Endothelial cell of umbilical vein (primary cell): ENCODE data around the gene BMERB1. TPM values are rescaled to one million over a fixed set of nuclear protein-coding genes. Genes with fewer than 3 reads are reported as not detected.

ENCODE experiments used
- BruUV-seq: library from RNA; stranded (reverse); fragments of 400-500 nt; replicated peaks from 2 replicates; lab custom pipeline; 2021; lab: Mats Ljungman, UMichigan
- CTCF ChIA-PET: fragments of 300-600, 350-600 bp; sonication (Branson Sonifier 250); formaldehyde crosslinking; loops from one replicate; lab custom pipeline; 2021; ENCODE audit warnings: antibody characterized with exemption, inconsistent platforms; lab: Charles Lee
- POLR2A ChIA-PET: fragments of 300-600, 350-600 bp; sonication (Branson Sonifier 250); formaldehyde crosslinking; loops from one replicate; lab custom pipeline; 2021; ENCODE audit warnings: antibody characterized with exemption, inconsistent platforms; lab: Charles Lee
- DNase-seq: peaks from one replicate; pipeline ENCODE4 v3.0.0-alpha.2; 2011; ENCODE audit warnings: low read depth, low spot score
- FAIRE-seq: peaks from 2 replicates; lab custom pipeline; 2011; peaks lifted over from hg19 to GRCh38; lab: Jason Lieb, UNC
- H2AFZ ChIP-seq: 2 replicates; pipeline ENCODE4 v1.6.0; 2012; ENCODE audit warnings: low read depth, low read length, control low read depth, inconsistent platforms
- H3K27ac ChIP-seq: 2 replicates; pipeline ENCODE4 v1.5.1; 2011; ENCODE audit warnings: low read depth, mild to moderate bottlenecking, control low read depth, low read length, moderate library complexity; ENCODE audit not compliant: insufficient read depth
- H3K27me3 ChIP-seq, 2 experiments: 2 replicates each; pipeline versions ENCODE4 v1.6.0 to v1.6.1; 2011; ENCODE audit warnings: low read length in 2 of 2, mixed read lengths in 1 of 2; ENCODE audit not compliant: control insufficient read depth in 2 of 2, insufficient read depth in 2 of 2
- H3K36me3 ChIP-seq, 2 experiments: 2 replicates in 1 of 2; 3 replicates in 1 of 2; pipeline ENCODE4 v1.5.1; 2011; ENCODE audit warnings: low read length in 2 of 2, mild to moderate bottlenecking in 1 of 2, moderate library complexity in 1 of 2; ENCODE audit not compliant: control insufficient read depth in 2 of 2, insufficient read depth in 2 of 2; ENCODE audit errors: extremely low read depth in 1 of 2
- H3K4me1 ChIP-seq: 3 replicates; pipeline ENCODE4 v1.5.1; 2011; ENCODE audit warnings: mild to moderate bottlenecking, low read length; ENCODE audit not compliant: control insufficient read depth, insufficient read depth; ENCODE audit errors: extremely low read depth
- H3K4me2 ChIP-seq: 2 replicates; pipeline ENCODE4 v1.6.1; 2011; ENCODE audit warnings: low read length, control low read depth, mixed read lengths; ENCODE audit not compliant: insufficient read depth
- H3K4me3 ChIP-seq, 3 experiments: fragments of 200-600 bp in 1 of 3; sonication (generic), shearing (Covaris generic) in 1 of 3; replicated peaks in 1 of 3; 2 replicates each; pipeline ENCODE4 v1.5.1; 2011 to 2016; ENCODE audit warnings: control low read depth in 3 of 3, low read length in 3 of 3, mild to moderate bottlenecking in 2 of 3, inconsistent platforms in 1 of 3, low read depth in 1 of 3, moderate library complexity in 1 of 3; ENCODE audit not compliant: insufficient read depth in 1 of 3
- H3K79me2 ChIP-seq: 2 replicates; pipeline ENCODE4 v1.6.0; 2012; ENCODE audit warnings: low read length, inconsistent platforms; ENCODE audit not compliant: control insufficient read depth, insufficient read depth
- H3K9ac ChIP-seq: replicated peaks from 2 replicates; pipeline ENCODE3; 2011; ENCODE audit warnings: low read length, control low read depth; ENCODE audit not compliant: insufficient read depth; ENCODE audit errors: extremely low read depth
- H3K9me1 ChIP-seq: replicated peaks from 3 replicates; pipeline ENCODE4 v1.6.0; 2011; ENCODE audit warnings: mild to moderate bottlenecking, low read length; ENCODE audit not compliant: control insufficient read depth, insufficient read depth; ENCODE audit errors: extremely low read depth
- H3K9me3 ChIP-seq: replicated peaks from 2 replicates; pipeline ENCODE4 v1.5.1; 2012; ENCODE audit warnings: low read length, inconsistent platforms; ENCODE audit not compliant: control insufficient read depth, insufficient read depth
- H4K20me1 ChIP-seq: replicated peaks from 2 replicates; pipeline ENCODE3; 2011; ENCODE audit warnings: mild to moderate bottlenecking, low read length; ENCODE audit not compliant: control insufficient read depth, insufficient read depth; ENCODE audit errors: extremely low read depth
- EZH2 ChIP-seq: IDR thresholded peaks from 2 replicates; pipeline ENCODE4 v1.6.1; 2012; ENCODE audit warnings: borderline replicate concordance, low read depth, mild to moderate bottlenecking, moderate library complexity, low read length, inconsistent platforms; ENCODE audit not compliant: severe bottlenecking
- FOS ChIP-seq: IDR thresholded peaks from 2 replicates; pipeline ENCODE4 v1.6.1; 2011; ENCODE audit warnings: mild to moderate bottlenecking, low read length, moderate library complexity, borderline replicate concordance; ENCODE audit not compliant: insufficient read depth
- GATA2 ChIP-seq: IDR thresholded peaks from 2 replicates; pipeline ENCODE4 v1.7.0; 2011; ENCODE audit warnings: low read depth, mild to moderate bottlenecking, moderate library complexity, mixed read lengths, low read length; ENCODE audit not compliant: insufficient read length, insufficient read depth
- JUN ChIP-seq: IDR thresholded peaks from 2 replicates; pipeline ENCODE4 v1.6.1; 2011; ENCODE audit warnings: borderline replicate concordance, low read depth; ENCODE audit not compliant: insufficient read length, insufficient read depth
- MYC ChIP-seq: IDR thresholded peaks from one replicate; pipeline ENCODE4 v1.6.1; 2011; ENCODE audit warnings: mild to moderate bottlenecking, low read depth, low read length
- POLR2A ChIP-seq: IDR thresholded peaks from 2 replicates; pipeline ENCODE4 v1.6.1; 2012; ENCODE audit warnings: low read depth, mild to moderate bottlenecking, control low read depth, low read length
- POLR2AphosphoS5 ChIP-seq: IDR thresholded peaks from 2 replicates; pipeline ENCODE4 v1.6.1; 2012; ENCODE audit warnings: low read depth, mild to moderate bottlenecking, control low read depth, low read length, moderate library complexity; ENCODE audit not compliant: insufficient read depth
- dilution Hi-C: fragments of 300-500 bp; cut with MboI; formaldehyde crosslinking; loops from one replicate; pipeline ENCODE4 v1.15.0; 2019; ENCODE audit warnings: low sequenced_read_pairs; ENCODE audit not compliant: extremely low pct_ligation_motif_present
- intact Hi-C: fragments of 100-400 bp; cut with micrococcal nuclease; formaldehyde crosslinking; loops from one replicate; pipeline ENCODE4 v1.10.0; 2022
- polyA plus RNA-seq, 4 experiments: library from polyadenylated mRNA; depleted of rRNA in 3 of 4; stranded (reverse) in 3 of 4; unstranded in 1 of 4; fragments of >200 nt; gene quantifications; 2 replicates each; pipeline versions ENCODE4 v1.2.1 to v1.2.3, GENCODE V29; 2011 to 2012; ENCODE audit warnings: missing spikeins in 1 of 4
- total RNA-seq: library from RNA; stranded (reverse); gene quantifications from 2 replicates; pipeline ENCODE4 v1.2.3, GENCODE V29; 2021
- TF ChIP-seq, protein P1 (sequence below): IDR thresholded peaks from 2 replicates; pipeline ENCODE4 v1.6.1; 2011; ENCODE audit not compliant: insufficient read depth, insufficient read length
- TF ChIP-seq, protein P2 (sequence below), 2 donors: IDR thresholded peaks; 1 replicate in 1 of 2; 2 replicates in 1 of 2; pipeline ENCODE4 v1.5.1; 2011; ENCODE audit warnings: low read length in 2 of 2, mild to moderate bottlenecking in 2 of 2, moderate library complexity in 2 of 2, control low read depth in 1 of 2, inconsistent platforms in 1 of 2, low read depth in 1 of 2; ENCODE audit not compliant: insufficient read depth in 1 of 2; ENCODE audit errors: extremely low read depth in 1 of 2

Gene BMERB1
- total and polyA plus RNA-seq, 2 donors (not counting 3 experiments of a cell fraction or from before 2014, with no cell fraction given): 14.1 to 17.4 TPM

DNA sequence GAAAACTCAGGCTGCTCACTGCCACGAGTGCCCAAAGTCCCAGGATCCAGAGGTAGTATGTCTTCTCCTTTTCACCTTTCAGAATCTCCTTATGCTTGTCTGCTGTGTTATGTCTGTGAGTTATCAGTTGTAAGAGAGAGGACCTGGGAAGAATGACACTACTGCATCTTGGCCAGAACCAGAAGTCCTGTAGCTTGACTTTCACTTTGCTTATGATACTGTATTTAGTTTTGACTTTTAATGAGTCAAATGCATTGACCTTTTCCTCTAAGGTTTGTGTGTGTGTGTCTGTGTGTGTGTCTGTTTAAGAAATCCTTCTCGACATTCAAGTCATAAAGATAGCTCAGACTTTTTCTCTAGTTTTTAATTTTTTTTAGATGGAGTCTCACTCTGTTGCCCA is 43.4 kb downstream of the BMERB1 start:
- no peak for FAIRE-seq

More for the DNA sequence above, 43.4 kb downstream of the BMERB1 start:
- no peak for DNase-seq
- H3K9ac ChIP-seq: no peak overlapping the region
- no peaks in the 10 kb centered on the region for H3K9me3 ChIP-seq
- no peaks in the 10 kb centered on the region for H3K27me3 ChIP-seq
- H3K4me3 ChIP-seq: no peak overlapping the region
- peaks cover 17% of the 10 kb centered on the region for H3K4me1 ChIP-seq
- ChIA-PET CTCF (interaction anchor here (0.6 to 2.0 kb wide), 2 partner anchors 25 to 31 kb away, joined by 4 to 5 read pairs; no protein-coding TSS in a partner anchor), POLR2A (no interaction called here)
- H3K9me1 ChIP-seq: no peaks in the 10 kb centered on the region
- H3K27ac ChIP-seq: no peak overlapping the region
- H4K20me1 ChIP-seq: no peaks in the 10 kb centered on the region
- dilution Hi-C loops: no loop called here
- intact Hi-C loops: no loop called here
- no peak overlapping the region for H2AFZ ChIP-seq
- H3K36me3 ChIP-seq: no peaks in the 10 kb centered on the region
- H3K4me2 ChIP-seq: no peak overlapping the region
- H3K79me2 ChIP-seq: no peaks in the 10 kb centered on the region
- BruUV-seq: no TSS peak
- no peak for TF ChIP-seq MYC
- TF ChIP-seq GATA2: no peak
- TF ChIP-seq, protein P1, sequence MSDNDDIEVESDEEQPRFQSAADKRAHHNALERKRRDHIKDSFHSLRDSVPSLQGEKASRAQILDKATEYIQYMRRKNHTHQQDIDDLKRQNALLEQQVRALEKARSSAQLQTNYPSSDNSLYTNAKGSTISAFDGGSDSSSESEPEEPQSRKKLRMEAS: no peak
- TF ChIP-seq, protein P2, sequence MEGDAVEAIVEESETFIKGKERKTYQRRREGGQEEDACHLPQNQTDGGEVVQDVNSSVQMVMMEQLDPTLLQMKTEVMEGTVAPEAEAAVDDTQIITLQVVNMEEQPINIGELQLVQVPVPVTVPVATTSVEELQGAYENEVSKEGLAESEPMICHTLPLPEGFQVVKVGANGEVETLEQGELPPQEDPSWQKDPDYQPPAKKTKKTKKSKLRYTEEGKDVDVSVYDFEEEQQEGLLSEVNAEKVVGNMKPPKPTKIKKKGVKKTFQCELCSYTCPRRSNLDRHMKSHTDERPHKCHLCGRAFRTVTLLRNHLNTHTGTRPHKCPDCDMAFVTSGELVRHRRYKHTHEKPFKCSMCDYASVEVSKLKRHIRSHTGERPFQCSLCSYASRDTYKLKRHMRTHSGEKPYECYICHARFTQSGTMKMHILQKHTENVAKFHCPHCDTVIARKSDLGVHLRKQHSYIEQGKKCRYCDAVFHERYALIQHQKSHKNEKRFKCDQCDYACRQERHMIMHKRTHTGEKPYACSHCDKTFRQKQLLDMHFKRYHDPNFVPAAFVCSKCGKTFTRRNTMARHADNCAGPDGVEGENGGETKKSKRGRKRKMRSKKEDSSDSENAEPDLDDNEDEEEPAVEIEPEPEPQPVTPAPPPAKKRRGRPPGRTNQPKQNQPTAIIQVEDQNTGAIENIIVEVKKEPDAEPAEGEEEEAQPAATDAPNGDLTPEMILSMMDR (IDR thresholded peaks at IDR 0.05; ENCODE audit: extremely low read depth in 1 of 2, insufficient read depth in 1 of 2, low read depth in 1 of 2, low read length in 2 of 2): no peak
- no peak for TF ChIP-seq POLR2A
- TF ChIP-seq JUN: no peak
- TF ChIP-seq EZH2: no peak
- TF ChIP-seq POLR2AphosphoS5: no peak
- no peak for TF ChIP-seq FOS
